HepG2 (cell line): ENCODE measurements around the gene PPP1R13L. TPM values are rescaled to one million over a fixed set of nuclear protein-coding genes. Genes with fewer than 3 reads are reported as not detected.

Source experiments
- ARID3A ChIP-seq: IDR thresholded peaks from 2 replicates; pipeline ENCODE4 v1.6.1; 2012; ENCODE audit warnings: low read depth, low read length, improper control_type of control experiment
- CBX2 ChIP-seq, 2 experiments: fragments of 200-600 bp in 1 of 2; sonication (generic); formaldehyde crosslinking in 1 of 2; IDR thresholded peaks; 2 replicates each; pipeline versions ENCODE4 v1.7.0 to v1.8.1; 2018 to 2022; ENCODE audit warnings: low read depth in 2 of 2, low read length in 1 of 2, mild to moderate bottlenecking in 1 of 2, missing genetic modification reagents in 1 of 2
- FOXK1 ChIP-seq: sonication (generic); formaldehyde crosslinking; IDR thresholded peaks from 2 replicates; pipeline ENCODE4 v1.4.0; 2020; ENCODE audit warnings: low read depth, missing genetic modification reagents, borderline replicate concordance
- HNF4G ChIP-seq, 2 experiments: sonication (generic) in 1 of 2; formaldehyde crosslinking in 1 of 2; IDR thresholded peaks; 2 replicates each; pipeline versions ENCODE4 v1.4.0 to v1.6.1; 2011 to 2020; ENCODE audit warnings: borderline replicate concordance in 2 of 2, low read depth in 2 of 2, mild to moderate bottlenecking in 2 of 2, low read length in 1 of 2, missing genetic modification reagents in 1 of 2, moderate library complexity in 1 of 2
- KLF9 ChIP-seq: IDR thresholded peaks from 2 replicates; pipeline ENCODE4 v1.6.1; 2016; ENCODE audit warnings: low read depth
- MATR3 ChIP-seq: sonication (generic); formaldehyde crosslinking; IDR thresholded peaks from 2 replicates; pipeline ENCODE4 v1.4.0; 2020; ENCODE audit warnings: missing genetic modification reagents
- NFAT5 ChIP-seq: sonication (generic); formaldehyde crosslinking; IDR thresholded peaks from 2 replicates; pipeline ENCODE4 v1.4.0; 2020; ENCODE audit warnings: missing genetic modification reagents
- SP2 ChIP-seq: sonication (generic); formaldehyde crosslinking; IDR thresholded peaks from 2 replicates; pipeline ENCODE4 v1.5.1; 2020; ENCODE audit warnings: mild to moderate bottlenecking, missing genetic modification reagents
- TAF1 ChIP-seq: sonication (generic); formaldehyde crosslinking; IDR thresholded peaks from 2 replicates; pipeline ENCODE4 v1.4.0; 2020; ENCODE audit warnings: missing genetic modification reagents
- TFDP1 ChIP-seq: IDR thresholded peaks from 2 replicates; pipeline ENCODE4 v1.6.1; 2016; ENCODE audit warnings: missing compliant biosample characterization, missing genetic modification reagents, borderline replicate concordance
- ZHX2 ChIP-seq, 2 experiments: sonication (generic) in 1 of 2; formaldehyde crosslinking in 1 of 2; IDR thresholded peaks; 2 replicates each; pipeline versions ENCODE4 v1.6.1 to v1.9.0; 2014 to 2022; ENCODE audit warnings: antibody characterized with exemption in 1 of 2, borderline replicate concordance in 1 of 2, inconsistent platforms in 1 of 2, low read depth in 1 of 2, missing genetic modification reagents in 1 of 2
- ZNF33B ChIP-seq: sonication (generic); formaldehyde crosslinking; IDR thresholded peaks from 2 replicates; pipeline ENCODE4 v1.5.1; 2020; ENCODE audit warnings: mild to moderate bottlenecking, missing genetic modification reagents
- ZNF777 ChIP-seq: sonication (generic); formaldehyde crosslinking; IDR thresholded peaks from 2 replicates; pipeline ENCODE4 v1.4.0; 2020; ENCODE audit warnings: missing genetic modification reagents
- polyA plus RNA-seq, 8 experiments: library from polyadenylated mRNA; depleted of rRNA in 3 of 8; stranded (reverse) in 7 of 8; unstranded in 1 of 8; fragments of >200 nt; fragmentation: Illumina TruSeq in 4 of 8; extraction: Trizol in 4 of 8; gene quantifications; 2 replicates each; pipeline versions ENCODE4 v1.2.1 to v1.2.3, GENCODE V29; 2011 to 2016; ENCODE audit warnings: low read depth in 4 of 8, missing spikeins in 1 of 8, mixed read lengths in 1 of 8; ENCODE audit not compliant: insufficient read depth in 1 of 8
- total RNA-seq, 5 experiments: library from RNA; depleted of rRNA; stranded (reverse); fragments of >200 nt; fragmentation: Illumina TruSeq; extraction: Trizol; gene quantifications; 2 replicates each; pipeline ENCODE4 v1.2.3, GENCODE V29; 2016; ENCODE audit warnings: low read depth in 1 of 5

Gene PPP1R13L
- total and polyA plus RNA-seq, 2 of the 13 experiments (the other 11 are each of a cell fraction or from before 2014, with no cell fraction given), result 1.3 to 6.6 TPM

GRCh38 chr19:45439569-45440258, 34.8 kb upstream of the PPP1R13L start (continued):
- TF ChIP-seq ZHX2 (IDR thresholded peaks at IDR 0.05; ENCODE audit: low read depth) (no peak), ZHX2 (CRISPR knock-in tag; IDR thresholded peaks at IDR 0.05; ENCODE audit: borderline replicate concordance) (no peak), KLF9 (no peak), TFDP1 (CRISPR knock-in tag) (peak; percentile 35; the same call in 1 of the 2 replicates), ZNF33B (CRISPR knock-in tag) (no peak), CBX2 (IDR thresholded peaks at IDR 0.05; ENCODE audit: low read depth, low read length) (no peak), CBX2 (CRISPR knock-in tag; IDR thresholded peaks at IDR 0.05; ENCODE audit: low read depth) (no peak), TAF1 (peak; percentile 33; the same call in 1 of the 2 replicates), ZNF777 (CRISPR knock-in tag) (peak; percentile 94), SP2 (no peak), HNF4G (IDR thresholded peaks at IDR 0.05; ENCODE audit: borderline replicate concordance, low read depth, low read length) (no peak), HNF4G (CRISPR knock-in tag; IDR thresholded peaks at IDR 0.05; ENCODE audit: borderline replicate concordance, low read depth) (no peak; the same call in 1 of the 2 replicates), NFAT5 (CRISPR knock-in tag) (no peak), MATR3 (CRISPR knock-in tag) (no peak), ARID3A (0 out of 2 replicates have a peak, but pooled peaks have one; percentile 3), FOXK1 (CRISPR knock-in tag) (no peak)
